OCI-LY7 (cell line): Measurements from ENCODE around the gene DUSP12.

Experiments
- EZH2phosphoT487 ChIP-seq: fragments of 200-600 bp; sonication (generic); IDR thresholded peaks from 2 replicates; pipeline ENCODE4 v1.6.1; 2018; ENCODE audit warnings: low read depth, borderline replicate concordance, mild to moderate bottlenecking, mixed run types, antibody characterized with exemption, low read length, moderate library complexity, mixed read lengths
- TF ChIP-seq, protein P1 (sequence below): fragments of 200-600 bp; sonication (generic); conservative IDR thresholded peaks from 2 replicates; pipeline ENCODE4 v1.5.1; 2014; ENCODE audit warnings: mild to moderate bottlenecking, antibody characterized with exemption, low read length, moderate library complexity, mixed read lengths

GRCh38 chr1:161740921-161741320, 8.7 kb upstream of the DUSP12 start:
- TF ChIP-seq, protein P1, sequence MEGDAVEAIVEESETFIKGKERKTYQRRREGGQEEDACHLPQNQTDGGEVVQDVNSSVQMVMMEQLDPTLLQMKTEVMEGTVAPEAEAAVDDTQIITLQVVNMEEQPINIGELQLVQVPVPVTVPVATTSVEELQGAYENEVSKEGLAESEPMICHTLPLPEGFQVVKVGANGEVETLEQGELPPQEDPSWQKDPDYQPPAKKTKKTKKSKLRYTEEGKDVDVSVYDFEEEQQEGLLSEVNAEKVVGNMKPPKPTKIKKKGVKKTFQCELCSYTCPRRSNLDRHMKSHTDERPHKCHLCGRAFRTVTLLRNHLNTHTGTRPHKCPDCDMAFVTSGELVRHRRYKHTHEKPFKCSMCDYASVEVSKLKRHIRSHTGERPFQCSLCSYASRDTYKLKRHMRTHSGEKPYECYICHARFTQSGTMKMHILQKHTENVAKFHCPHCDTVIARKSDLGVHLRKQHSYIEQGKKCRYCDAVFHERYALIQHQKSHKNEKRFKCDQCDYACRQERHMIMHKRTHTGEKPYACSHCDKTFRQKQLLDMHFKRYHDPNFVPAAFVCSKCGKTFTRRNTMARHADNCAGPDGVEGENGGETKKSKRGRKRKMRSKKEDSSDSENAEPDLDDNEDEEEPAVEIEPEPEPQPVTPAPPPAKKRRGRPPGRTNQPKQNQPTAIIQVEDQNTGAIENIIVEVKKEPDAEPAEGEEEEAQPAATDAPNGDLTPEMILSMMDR, result no peak
- no peak for TF ChIP-seq EZH2phosphoT487
